ENCODE measurements around the gene SLC9A1.
A peak's percentile ranks its signal among the peaks of the same experiment; 100 is the strongest.

SLC9A1 gene

DNA sequence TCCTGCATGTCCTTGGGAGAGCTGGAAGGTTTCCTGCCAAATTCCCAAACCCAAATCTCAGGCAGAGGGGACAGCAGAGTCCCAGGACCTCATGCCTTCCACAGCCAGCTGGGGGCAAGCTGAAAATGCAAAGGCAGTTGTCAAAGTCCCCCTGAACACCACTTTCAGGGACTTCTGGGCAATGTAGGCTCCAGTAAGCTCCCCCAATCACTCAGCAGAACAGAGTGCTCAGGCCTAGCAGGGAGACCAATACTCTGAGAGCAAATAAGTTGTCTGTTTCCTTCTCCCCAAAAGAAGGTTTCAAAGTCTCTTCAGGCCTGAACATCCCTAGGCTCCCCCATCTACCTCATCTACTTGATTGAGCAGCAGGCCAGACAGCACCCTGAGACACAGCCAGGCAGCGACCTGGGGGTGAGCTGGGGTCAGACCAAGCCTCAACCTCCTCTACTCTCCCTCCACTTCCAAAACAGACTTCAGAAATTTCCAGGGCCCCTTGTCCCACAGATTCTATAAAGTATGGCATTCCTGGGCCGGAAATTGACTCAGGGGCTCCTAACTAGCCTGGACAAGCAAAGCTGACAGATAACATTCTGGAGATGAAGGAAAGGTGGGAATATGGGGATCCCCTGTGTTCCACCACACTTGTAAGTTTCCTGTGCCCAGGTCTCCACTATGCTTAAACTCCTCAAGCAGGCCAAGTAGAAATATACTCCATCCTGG lies 1.9 kb downstream of the SLC9A1 start:
- Histone ChIP-seq H3K27ac (peak overlapping the region in 19 of 21 experiments; percentile 22 to 98 (median 92)), H3K4me3 (peak overlapping the region; percentile 7 to 73 (median 27))

DNA sequence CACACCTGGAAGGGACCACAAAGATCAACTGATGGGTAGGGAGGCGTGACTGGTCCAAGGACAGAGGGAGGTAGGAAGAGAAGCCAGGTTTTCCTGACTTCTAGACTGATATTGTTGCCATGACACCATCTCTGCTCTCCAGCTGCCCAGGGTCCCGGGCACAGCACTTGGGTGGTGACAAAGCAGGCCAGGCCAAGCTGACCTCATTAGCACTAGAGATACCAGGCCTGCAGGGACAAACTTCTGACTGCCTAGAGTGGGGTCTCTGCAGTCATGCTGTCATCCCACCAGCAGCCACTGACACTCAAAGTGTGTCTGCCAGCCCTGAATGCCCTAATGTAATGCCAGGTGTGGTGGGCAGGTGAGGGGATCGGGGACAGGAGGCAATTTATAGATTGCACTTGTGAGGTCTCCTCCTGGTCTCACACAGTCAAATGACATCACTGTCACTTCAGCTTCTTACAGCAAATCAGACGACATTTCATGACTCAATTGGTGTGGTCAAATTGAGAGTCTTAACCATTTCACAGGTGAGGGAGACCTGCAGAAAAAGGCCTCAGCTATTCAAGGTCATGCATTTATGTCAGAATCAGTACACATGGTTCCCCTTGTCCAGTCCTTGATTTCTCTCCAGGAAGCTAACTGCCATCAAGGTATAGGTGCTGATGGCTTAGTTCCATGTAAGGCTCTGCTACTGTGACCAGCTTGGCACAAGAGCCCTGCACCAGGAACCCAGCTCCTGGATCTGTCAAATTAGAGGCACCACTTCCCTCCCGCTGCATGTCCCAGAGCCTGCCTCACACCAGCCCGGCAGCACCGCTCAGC lies 2.7 kb downstream of the SLC9A1 start:
- Histone ChIP-seq H3K4me3 (peak overlapping the region in 6 of 7 experiments; percentile 7 to 73 (median 36)), H3K27ac (peak overlapping the region in 17 of 21 experiments; percentile 34 to 98 (median 92))

DNA sequence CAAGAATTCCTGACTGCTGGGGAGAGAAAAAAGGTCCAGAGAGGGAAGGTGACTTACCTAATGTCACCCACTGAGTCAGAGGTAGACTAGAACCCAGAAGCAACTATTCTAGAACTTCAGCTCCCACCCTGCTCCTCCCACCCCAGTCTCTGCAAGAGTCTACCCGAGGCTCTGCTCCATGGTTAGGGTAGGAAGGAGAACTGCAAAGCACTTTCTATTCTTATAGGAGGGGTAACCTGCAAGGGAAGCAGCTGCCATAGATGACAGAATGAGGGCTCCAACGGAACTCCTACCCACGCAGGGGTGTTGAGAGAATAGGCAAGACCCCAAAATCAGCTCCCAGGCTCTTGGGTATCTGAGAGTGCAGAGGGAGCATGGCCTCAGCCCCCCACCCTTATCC lies 4.3 kb downstream of the SLC9A1 start:
- peak overlapping the region in 2 of 21 experiments; percentile 18 to 20 for H3K27ac ChIP-seq

DNA sequence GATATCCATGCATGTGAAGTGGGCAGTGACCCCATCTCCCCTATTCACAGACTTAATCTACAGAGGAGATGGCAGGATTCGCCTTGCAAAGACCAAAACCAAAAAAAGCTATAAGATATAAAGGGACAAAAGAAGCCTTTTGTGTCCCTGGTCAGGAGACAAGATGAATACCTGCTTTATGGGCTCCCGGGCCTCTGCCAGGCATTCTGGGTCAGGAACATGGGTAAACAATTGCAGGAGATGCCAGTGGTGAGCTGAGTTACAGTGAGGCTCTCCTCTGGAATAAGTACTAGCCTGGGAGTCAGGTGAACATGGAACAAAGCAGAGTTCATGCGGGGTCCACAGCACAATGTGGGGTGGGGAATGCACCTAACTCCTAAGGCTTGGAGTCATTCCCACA lies 4.7 kb downstream of the SLC9A1 start:
- Histone ChIP-seq H3K27ac (peak overlapping the region in 3 of 21 experiments; percentile 18 to 31 (median 20)), H3K4me3 (no peak overlapping the region)

More for the DNA sequence above, 4.3 kb downstream of the SLC9A1 start:
- no peak overlapping the region for H3K4me3 ChIP-seq

DNA sequence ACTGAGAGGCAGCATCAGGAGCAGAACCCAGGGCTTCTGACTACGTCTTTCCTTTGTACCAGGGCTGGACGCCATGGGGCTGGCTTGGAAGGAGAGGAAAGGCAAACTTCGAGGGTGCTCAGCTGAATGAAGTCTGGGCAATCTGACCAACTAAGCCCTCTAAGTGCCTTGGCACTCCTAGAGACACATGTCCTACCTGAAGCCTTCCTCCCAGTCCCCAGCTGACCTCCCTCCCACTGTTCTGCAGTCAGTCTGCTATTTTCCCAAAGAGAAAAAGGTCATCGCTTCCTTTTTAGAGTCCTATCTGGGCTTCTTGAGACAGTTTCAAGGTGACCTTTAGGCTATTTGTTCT lies 5.2 kb downstream of the SLC9A1 start:
- no peak overlapping the region for H3K4me3 ChIP-seq
- H3K27ac ChIP-seq, result peak overlapping the region in 6 of 21 experiments; percentile 18 to 47 (median 32)

DNA sequence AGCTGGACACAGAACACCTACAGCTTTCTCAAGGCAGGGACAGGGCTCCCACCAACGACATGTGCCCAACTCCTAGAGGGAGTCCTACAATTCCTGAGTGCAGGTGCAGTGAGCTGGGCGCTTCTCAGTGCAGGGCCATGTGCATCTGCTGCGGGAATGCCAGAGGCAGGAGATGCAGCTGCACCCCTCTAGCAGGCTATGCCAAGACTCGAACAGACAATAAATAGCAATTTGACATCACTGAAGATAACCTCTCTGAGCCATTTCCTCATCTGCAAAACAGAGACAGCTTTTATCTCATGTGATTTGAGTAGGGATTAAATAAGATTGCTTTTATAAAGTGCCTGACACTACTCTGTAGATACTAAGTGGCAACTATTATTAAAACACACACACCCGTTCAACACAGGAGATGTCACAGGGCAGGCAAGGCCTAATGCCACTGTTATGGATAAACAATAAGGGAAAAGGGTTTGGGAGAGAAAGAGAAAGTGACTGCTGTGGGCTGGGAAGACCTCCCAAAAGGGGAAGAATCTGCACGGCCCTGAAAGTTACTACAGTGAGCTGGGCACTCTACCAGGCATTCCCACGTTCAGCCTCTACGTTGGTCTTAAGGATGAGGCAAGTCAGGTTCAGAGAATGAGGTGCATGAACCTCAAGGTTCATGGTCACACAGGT lies 5.7 kb downstream of the SLC9A1 start:
- Histone ChIP-seq H3K27ac (peak overlapping the region in 6 of 21 experiments; percentile 18 to 47 (median 32)), H3K4me3 (no peak overlapping the region)

DNA sequence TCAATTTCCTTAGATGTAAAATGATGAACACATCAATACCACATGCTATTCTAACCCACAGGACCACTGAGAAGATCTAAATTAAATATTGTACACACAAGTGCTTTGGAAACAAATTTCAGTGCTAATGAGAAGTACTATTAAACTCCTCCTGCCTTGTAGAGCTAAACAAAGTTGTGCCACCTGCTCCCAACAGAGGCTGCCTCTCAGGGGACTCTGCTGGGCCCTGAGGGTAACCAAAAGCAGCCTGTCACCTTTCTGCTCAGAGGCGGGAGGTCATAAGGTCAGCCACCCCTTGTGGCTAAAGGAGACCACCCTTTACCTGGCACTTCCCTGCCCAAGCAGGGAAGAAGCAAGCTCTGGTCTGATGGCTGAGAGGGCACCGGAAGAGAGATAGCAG lies 6.3 kb downstream of the SLC9A1 start:
- H3K27ac ChIP-seq, result peak overlapping the region in 5 of 21 experiments; percentile 4 to 33 (median 24)
- H3K4me3 ChIP-seq, result no peak overlapping the region

DNA sequence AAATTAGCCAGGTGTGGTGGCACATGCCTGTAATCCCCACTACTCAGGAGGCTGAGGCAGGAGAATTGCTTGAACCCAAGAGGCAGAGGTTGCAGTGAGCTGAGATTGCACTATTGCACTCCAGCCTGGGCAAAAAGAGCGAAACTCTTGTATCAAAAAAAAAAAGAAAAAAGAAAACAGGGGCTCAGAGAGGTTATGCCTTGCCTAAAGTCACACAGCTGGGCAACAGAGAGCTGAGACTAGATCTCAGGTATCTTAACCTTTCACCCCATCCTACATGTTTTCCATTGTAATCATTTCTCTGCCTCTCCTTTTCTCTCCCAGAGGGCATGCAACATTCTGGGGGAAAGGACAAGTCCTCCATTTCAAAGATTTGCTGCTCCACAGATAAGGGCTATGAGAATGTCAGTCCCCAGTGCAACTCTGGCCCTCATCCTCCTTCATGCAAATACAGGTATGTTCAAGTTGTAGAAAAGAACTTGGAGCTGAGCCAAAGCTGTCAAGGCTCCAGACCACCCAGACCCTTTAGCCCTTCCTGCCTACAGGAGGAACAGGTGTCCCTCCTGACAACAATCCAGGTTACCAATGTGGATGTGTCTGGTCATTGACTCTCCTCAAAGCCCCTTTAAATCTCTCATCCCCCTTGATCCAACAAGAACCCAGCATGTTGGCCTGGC lies 6.9 kb downstream of the SLC9A1 start:
- no peak overlapping the region for H3K4me3 ChIP-seq
- peak overlapping the region in 1 of 21 experiments; percentile 26 for H3K27ac ChIP-seq

DNA sequence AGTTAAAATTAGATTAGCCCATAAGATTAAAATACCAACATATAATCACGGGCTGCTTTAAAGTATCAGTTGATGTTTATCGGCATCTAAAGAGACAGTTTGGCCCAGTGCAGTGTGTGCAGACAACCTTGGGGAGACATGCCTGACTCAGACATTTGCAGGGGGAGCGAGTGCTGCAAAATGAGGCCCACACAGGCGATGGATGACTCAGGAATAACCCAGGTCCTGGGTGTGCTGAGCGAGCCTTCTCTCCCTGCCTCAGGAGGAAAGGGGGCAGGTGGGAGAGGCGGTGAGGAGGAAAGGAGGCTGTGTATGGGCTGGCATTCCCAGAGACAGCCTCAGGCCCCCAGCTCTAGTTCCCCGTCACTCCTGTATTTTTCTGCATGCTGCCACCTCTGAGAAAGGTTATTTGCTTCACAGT lies 9.0 kb downstream of the SLC9A1 start:
- Histone ChIP-seq H3K4me3 (no peak overlapping the region), H3K27ac (peak overlapping the region in 18 of 21 experiments; percentile 12 to 72 (median 58))

DNA sequence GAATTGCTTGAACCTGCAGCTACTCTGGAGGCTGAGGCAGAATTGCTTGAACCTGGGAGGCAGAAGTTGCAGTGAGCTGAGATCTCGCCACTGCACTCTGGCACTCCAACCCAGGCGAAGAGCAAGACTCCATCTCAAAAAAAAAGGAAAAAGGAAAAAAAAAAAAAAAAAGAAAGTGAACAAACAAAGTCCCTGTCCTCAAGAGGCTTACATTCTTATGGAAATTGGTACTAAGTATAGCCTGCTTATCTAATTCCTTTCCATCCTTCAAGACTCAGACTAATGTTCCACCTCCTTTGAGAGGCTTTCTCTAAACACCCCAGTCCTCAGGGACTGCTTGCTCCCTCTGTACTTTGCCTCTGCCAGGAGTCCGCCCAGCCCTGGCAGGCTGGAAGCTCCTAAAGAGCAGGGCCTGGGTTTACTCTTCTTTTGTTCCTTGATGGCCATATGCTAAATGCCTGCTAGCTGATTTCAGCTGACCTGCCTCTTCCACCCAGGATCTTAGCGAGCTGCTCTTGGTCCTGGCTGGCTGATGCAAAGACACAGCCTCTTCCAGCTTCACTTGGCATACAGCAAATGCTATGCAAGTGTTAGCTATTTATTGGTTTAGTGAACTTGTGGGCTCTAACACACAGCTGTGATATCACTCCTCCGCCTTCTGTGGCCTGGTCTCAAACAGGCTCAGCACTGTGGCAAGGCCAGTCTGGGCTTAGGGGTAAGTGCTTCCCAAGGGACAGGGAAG lies 9.8 kb downstream of the SLC9A1 start:
- Histone ChIP-seq H3K4me3 (no peak overlapping the region), H3K27ac (peak overlapping the region in 18 of 21 experiments; percentile 9 to 72 (median 58))

DNA sequence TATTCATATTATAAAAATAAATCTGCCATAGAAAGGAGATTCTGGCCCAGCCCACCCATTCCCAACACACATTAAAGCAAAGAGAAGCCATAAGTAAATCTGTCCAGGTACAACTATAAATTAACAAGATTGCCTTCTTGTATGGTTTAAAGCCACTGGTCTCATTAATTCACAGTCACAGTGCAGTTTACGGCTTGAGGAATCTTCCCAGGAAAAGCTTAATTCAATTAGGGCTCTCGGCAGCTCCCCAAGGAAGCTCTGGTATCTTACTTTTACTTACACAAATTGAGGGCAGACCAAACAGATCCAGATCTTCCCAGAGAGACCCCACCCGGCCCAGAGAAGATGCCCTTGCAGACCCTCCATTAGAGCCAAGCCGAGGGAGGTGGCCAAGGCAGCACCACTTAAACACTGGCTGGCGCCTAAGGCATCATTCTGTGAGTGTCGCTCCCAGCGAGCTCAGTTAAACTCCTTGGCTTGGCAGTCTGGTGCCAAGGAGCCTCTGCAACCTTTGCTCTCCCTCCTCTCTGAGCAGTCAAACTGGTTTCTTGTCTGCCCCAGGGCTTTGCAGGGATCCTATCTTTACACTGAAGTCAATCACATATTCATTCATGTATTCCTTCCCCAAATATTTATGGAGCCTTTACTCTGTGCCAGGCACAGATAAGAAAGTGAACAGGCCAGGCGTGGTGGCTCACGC lies 10.7 kb downstream of the SLC9A1 start:
- Histone ChIP-seq H3K4me3 (no peak overlapping the region), H3K27ac (peak overlapping the region in 10 of 21 experiments; percentile 9 to 74 (median 54))

DNA sequence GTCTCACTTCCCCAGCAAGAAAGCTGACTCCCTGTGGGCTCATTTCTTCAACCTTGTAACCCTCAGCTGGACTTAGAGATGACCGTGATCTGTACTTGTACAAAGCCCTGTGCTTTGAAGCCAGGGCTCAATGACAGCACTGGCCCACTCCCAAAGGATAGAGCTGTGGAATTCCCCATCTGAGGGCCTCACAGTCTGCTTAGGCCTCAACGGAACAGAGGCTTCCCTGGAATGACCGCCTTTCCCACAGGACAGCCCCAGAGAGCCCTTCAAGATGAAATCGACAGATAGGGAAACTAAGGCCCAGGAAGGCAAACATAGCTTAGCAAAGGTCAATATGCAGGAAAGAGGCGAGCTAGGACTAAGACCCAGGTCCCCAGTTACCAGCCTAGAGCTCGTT lies 11.5 kb downstream of the SLC9A1 start:
- Histone ChIP-seq H3K27ac (peak overlapping the region in 9 of 21 experiments; percentile 12 to 74 (median 37)), H3K4me3 (no peak overlapping the region)

DNA sequence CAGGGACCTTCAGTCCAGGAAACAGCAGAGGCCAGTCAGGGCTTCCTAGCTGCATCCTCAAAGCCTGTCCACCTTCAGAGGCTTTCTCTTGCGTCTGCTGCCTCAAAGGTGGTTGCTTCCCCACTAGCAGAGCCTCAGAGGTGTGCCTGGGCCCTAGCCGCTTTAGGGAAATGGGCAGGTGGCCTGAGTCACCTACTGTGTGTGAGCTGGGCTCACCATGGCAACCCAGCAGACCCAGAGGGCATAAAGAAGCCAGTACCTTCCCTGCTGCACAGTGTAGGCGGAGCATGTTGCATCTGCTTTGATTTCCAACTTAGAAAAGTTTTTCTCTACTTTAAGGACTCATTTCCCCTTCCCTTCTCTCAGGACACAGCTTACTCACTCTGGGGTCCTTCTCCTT lies 12.5 kb downstream of the SLC9A1 start:
- H3K4me3 ChIP-seq, result no peak overlapping the region
- peak overlapping the region in 7 of 21 experiments; percentile 12 to 59 (median 37) for H3K27ac ChIP-seq

DNA sequence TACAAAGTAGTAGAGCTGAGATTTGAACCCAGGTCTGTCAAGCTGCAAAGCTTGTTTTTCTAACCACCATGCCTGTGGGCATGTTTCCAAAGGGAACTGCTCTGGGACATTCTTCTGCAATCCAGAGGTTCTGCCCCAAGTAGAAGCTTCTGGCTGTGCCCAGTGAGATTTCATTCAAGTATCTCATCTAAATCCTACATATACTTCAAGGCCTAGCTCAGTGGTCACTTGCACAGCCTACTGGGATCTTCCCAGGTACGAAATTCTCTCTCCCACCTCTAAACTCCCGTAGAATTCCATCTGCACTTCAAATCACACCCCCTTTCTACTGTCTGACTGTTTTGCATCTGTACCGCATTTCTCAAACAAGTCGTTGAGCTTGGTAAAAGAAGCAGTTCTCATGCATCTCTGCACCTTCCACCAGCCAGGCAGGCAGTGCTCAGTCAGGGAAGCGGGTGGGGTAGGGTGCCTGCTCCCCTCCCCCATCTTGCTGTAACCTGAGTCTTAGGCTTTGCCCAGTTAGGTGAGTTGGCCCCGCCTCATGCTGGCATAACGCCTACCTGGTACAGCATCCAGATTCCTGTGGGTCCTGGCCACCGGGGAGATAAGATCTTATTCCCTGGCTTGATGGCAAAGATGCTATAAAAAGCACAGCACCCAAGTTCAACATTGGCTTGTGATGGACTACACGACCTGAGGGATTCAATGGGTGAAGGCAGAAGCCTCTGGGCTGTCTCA lies 13.5 kb downstream of the SLC9A1 start:
- Histone ChIP-seq H3K27ac (peak overlapping the region in 4 of 21 experiments; percentile 0 to 59 (median 36)), H3K4me3 (no peak overlapping the region)

DNA sequence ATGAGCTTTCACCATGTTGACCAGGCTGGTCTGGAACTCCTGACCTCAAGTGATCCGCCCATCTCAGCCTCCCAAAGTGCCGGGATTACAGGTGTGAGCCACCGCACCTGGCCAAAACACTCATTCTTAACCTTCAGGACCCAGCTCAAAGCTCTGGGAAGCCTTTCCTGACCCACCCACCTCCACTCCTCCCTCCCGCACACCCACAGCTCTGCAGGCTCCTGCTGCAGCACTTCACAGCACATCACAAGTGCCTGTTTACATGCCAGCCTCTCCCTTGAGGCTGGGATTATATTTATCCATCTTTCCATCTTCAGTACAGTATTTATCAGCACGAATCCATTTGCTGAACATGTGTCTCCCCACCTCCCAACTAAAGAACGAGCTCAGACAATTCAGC lies 14.9 kb downstream of the SLC9A1 start:
- H3K27ac ChIP-seq, result no peak overlapping the region
- no peak overlapping the region for H3K4me3 ChIP-seq

DNA sequence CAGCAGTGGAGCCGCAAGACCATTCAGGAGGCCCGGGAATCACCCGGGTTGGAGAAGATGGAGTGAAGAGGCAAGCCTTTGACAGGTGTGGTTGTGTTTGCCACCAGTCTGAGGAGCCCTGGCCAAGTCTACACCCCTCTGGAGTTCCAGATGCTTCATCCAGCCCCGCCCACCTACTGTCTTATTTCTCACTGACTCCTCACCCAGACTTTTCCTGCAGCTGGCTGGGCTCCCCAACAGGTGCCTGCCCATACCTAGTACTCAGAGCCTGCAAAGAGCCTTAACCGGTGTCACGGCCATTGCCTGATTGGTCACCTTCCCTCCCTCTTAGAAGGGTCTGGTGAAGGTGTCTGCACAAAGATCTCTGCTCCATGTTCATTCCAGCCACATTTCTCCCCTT lies 16.0 kb downstream of the SLC9A1 start:
- Histone ChIP-seq H3K4me3 (no peak overlapping the region), H3K27ac (peak overlapping the region in 8 of 21 experiments; percentile 10 to 96 (median 71))

DNA sequence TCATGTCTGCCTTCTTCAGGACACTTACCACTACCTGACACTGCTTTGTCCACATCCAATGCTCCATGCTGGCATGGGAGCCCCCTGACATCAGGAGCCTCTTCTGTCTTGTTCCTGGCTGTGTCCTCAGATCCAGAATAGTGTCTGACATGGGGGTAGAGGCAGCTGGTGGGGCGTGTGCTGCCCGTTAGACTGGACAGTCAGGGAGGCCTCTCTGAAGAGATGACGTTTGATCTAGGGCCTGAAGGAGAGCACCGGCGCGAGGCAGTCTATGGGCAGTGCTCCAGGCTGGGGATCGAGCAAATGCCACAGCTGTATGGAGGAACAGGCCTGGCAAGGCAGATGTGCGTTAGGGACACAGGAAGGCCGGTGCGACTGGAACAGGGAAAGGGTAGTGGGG lies 16.6 kb downstream of the SLC9A1 start:
- Histone ChIP-seq H3K4me3 (no peak overlapping the region), H3K27ac (peak overlapping the region in 17 of 21 experiments; percentile 10 to 97 (median 82))

All from skin epidermis (tissue), 12 donors.